CD4-positive, alpha-beta memory T cell (primary cell): ENCODE data around the gene FAM170A. TPM values are rescaled to one million over a fixed set of nuclear protein-coding genes. Genes with fewer than 3 reads are reported as not detected.

Experiments
- CTCF ChIA-PET: fragments of 350-600 bp; sonication (Branson Sonifier 250); formaldehyde crosslinking; loops from one replicate; lab custom pipeline; 2021; ENCODE audit warnings: inconsistent platforms; ENCODE audit not compliant: partially characterized antibody; lab: Charles Lee
- POLR2A ChIA-PET: fragments of 350-600 bp; sonication (Branson Sonifier 250); formaldehyde crosslinking; loops from one replicate; lab custom pipeline; 2021; ENCODE audit not compliant: partially characterized antibody; lab: Charles Lee
- DNase-seq, 5 donors: peaks; one replicate each; pipeline versions ENCODE4 v3.0.0 to v3.0.0-alpha.2; 2020 to 2022; ENCODE audit warnings: mixed read lengths in 1 of 5
- H3K27ac ChIP-seq: one replicate; pipeline ENCODE4 v1.7.0; 2013; ENCODE audit warnings: low read depth, low read length
- H3K27me3 ChIP-seq: 2 replicates; pipeline ENCODE4 v1.7.0; 2013; ENCODE audit warnings: mild to moderate bottlenecking, low read length, moderate library complexity; ENCODE audit not compliant: insufficient read depth
- H3K36me3 ChIP-seq: 2 replicates; pipeline ENCODE4 v1.7.0; 2013; ENCODE audit warnings: mild to moderate bottlenecking, low read length, moderate library complexity; ENCODE audit not compliant: insufficient read depth
- H3K4me1 ChIP-seq: 2 replicates; pipeline ENCODE4 v1.7.0; 2013; ENCODE audit warnings: mild to moderate bottlenecking, low read length, moderate library complexity; ENCODE audit not compliant: insufficient read depth
- H3K4me3 ChIP-seq, 2 donors: one replicate each; pipeline ENCODE4 v1.7.0; 2013; ENCODE audit warnings: low read length in 2 of 2, mild to moderate bottlenecking in 1 of 2
- H3K9me3 ChIP-seq, 2 donors: one replicate each; pipeline ENCODE4 v1.7.0; 2013; ENCODE audit warnings: low read length in 2 of 2, control low read depth in 1 of 2; ENCODE audit not compliant: control insufficient read depth in 1 of 2
- H3K27ac Mint-ChIP-seq, 7 donors: one replicate each; pipeline ENCODE4 v1.8.0; 2020 to 2021; ENCODE audit warnings: mixed read lengths in 7 of 7, mild to moderate bottlenecking in 6 of 7, inconsistent platforms in 3 of 7, moderate library complexity in 3 of 7
- H3K27me3 Mint-ChIP-seq, 2 donors: one replicate each; pipeline ENCODE4 v1.8.0; 2020 to 2021; ENCODE audit warnings: mixed read lengths in 2 of 2
- H3K36me3 Mint-ChIP-seq, 2 donors: one replicate each; pipeline ENCODE4 v1.8.0; 2020 to 2021; ENCODE audit warnings: mixed read lengths in 2 of 2, inconsistent platforms in 1 of 2, mild to moderate bottlenecking in 1 of 2
- H3K4me1 Mint-ChIP-seq, 4 donors: one replicate each; pipeline ENCODE4 v1.8.0; 2020 to 2021; ENCODE audit warnings: mixed read lengths in 4 of 4, mild to moderate bottlenecking in 1 of 4
- H3K4me3 Mint-ChIP-seq, 8 donors: one replicate each; pipeline ENCODE4 v1.8.0; 2020 to 2021; ENCODE audit warnings: mixed read lengths in 8 of 8, mild to moderate bottlenecking in 7 of 8, moderate library complexity in 6 of 8, inconsistent platforms in 3 of 8
- H3K9me3 Mint-ChIP-seq, 8 donors: one replicate each; pipeline ENCODE4 v1.8.0; 2020 to 2021; ENCODE audit warnings: mixed read lengths in 8 of 8, mild to moderate bottlenecking in 5 of 8, inconsistent platforms in 3 of 8, moderate library complexity in 1 of 8
- intact Hi-C: fragments of 100-400 bp; cut with micrococcal nuclease; formaldehyde crosslinking; loops from one replicate; pipeline ENCODE4 v1.15.1; 2023
- polyA plus RNA-seq, 2 donors: library from polyadenylated mRNA; unstranded; fragments of 300-500 nt; fragmentation: Illumina TruSeq; gene quantifications; one replicate each; pipeline ENCODE4 v1.2.3, GENCODE V29; 2021
- total RNA-seq, 2 experiments: library from RNA; stranded (reverse); gene quantifications; one replicate each; pipeline ENCODE4 v1.2.3, GENCODE V29; 2021

Gene FAM170A
- total and polyA plus RNA-seq, 4 experiments from 2014 or later, result not detected

GRCh38 chr5:119626086-119626485 is 3.3 kb upstream of the FAM170A start:
- Histone ChIP-seq H3K27ac (no peak overlapping the region), H3K36me3 (no peaks in the 10 kb centered on the region), H3K9me3 (no peaks in the 10 kb centered on the region), H3K4me1 (no peaks in the 10 kb centered on the region), H3K4me3 (no peak overlapping the region), H3K27me3 (no peaks in the 10 kb centered on the region)
- no peak for DNase-seq
- ChIA-PET POLR2A (no interaction called here), CTCF (no interaction called here)
- Mint-ChIP-seq H3K36me3 (no peaks in the 10 kb centered on the region), H3K27ac (no peak overlapping the region), H3K4me1 (no peaks in the 10 kb centered on the region), H3K4me3 (no peak overlapping the region), H3K27me3 (peaks cover 9 to 12% of the 10 kb centered on the region in 2 donors), H3K9me3 (peaks cover 0 to 15% (median 10%) of the 10 kb centered on the region in 8 donors)
- intact Hi-C loops, result no loop called here

- Mint-ChIP-seq H3K27ac (no peak overlapping the region), H3K27me3 (peaks cover 2 to 9% of the 10 kb centered on the region in 2 donors), H3K4me1 (no peaks in the 10 kb centered on the region), H3K36me3 (no peaks in the 10 kb centered on the region), H3K4me3 (no peak overlapping the region), H3K9me3 (peaks cover 0 to 3% (median 0%) of the 10 kb centered on the region in 8 donors)
- no peaks in the 10 kb centered on the region for H3K9me3 ChIP-seq
- no peaks in the 10 kb centered on the region for H3K36me3 ChIP-seq
- H3K27ac ChIP-seq, result no peak overlapping the region
- ChIA-PET CTCF (no interaction called here), POLR2A (no interaction called here)
- no peaks in the 10 kb centered on the region for H3K4me1 ChIP-seq
- intact Hi-C loops, result no loop called here
- no peaks in the 10 kb centered on the region for H3K27me3 ChIP-seq
- no peak overlapping the region for H3K4me3 ChIP-seq
- no peak for DNase-seq
Measured at GRCh38 chr5:119630752-119631440, 1.5 kb downstream of the FAM170A start.

DNA sequence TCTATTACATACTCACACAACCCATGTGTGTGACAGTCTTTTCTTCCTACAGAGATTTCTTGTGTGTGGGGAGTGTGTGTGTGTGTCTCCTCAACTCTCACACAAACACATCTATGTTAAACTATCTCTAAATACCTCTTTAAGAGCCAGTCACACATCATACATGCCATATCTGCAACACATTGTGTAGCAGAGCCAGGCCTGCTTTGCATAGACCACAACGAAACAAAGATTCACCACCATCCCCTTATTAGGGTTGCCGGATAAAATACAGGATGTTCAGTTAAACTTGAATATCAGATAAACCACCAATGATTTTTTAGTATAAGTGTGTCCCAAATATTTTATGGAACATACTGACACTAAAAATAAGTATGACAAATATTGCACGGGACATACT is 2.3 kb downstream of the FAM170A start:
- Mint-ChIP-seq H3K36me3 (no peaks in the 10 kb centered on the region), H3K27ac (no peak overlapping the region), H3K4me3 (no peak overlapping the region), H3K4me1 (no peaks in the 10 kb centered on the region), H3K9me3 (peaks cover 0 to 3% (median 0%) of the 10 kb centered on the region in 8 donors), H3K27me3 (peaks cover 2 to 6% of the 10 kb centered on the region in 2 donors)
- H3K9me3 ChIP-seq, result no peaks in the 10 kb centered on the region
- H3K4me3 ChIP-seq, result no peak overlapping the region
- no peaks in the 10 kb centered on the region for H3K27me3 ChIP-seq
- H3K4me1 ChIP-seq, result no peaks in the 10 kb centered on the region
- ChIA-PET CTCF (no interaction called here), POLR2A (no interaction called here)
- intact Hi-C loops, result no loop called here
- no peak overlapping the region for H3K27ac ChIP-seq
- no peaks in the 10 kb centered on the region for H3K36me3 ChIP-seq
- no peak for DNase-seq

DNA sequence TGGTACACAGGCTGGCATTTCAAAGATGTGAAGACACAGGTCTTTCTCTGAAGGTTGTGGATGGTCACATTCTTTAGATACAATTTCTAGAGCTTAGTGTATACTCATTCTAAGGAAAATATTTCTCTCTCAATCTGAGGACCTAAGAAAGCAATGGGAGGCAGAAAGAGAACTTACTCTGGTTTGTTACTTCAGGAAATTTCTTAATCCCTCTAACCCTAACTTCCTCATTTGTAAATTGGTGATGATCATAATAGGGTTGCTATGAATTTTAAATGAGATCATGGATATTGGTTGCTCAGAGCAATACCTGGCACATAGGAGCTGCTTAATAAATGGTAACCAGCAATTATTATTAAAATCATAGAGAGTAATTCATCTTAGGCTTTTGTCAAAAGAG is 22.1 kb downstream of the FAM170A start:
- H3K27me3 Mint-ChIP-seq, result peaks cover 1 to 2% of the 10 kb centered on the region in 2 donors
- H3K4me3 Mint-ChIP-seq, result no peak overlapping the region
- H3K27ac Mint-ChIP-seq, result no peak overlapping the region
- Histone ChIP-seq H3K4me3 (no peak overlapping the region), H3K4me1 (no peaks in the 10 kb centered on the region), H3K27me3 (no peaks in the 10 kb centered on the region), H3K9me3 (no peaks in the 10 kb centered on the region), H3K36me3 (no peaks in the 10 kb centered on the region), H3K27ac (no peak overlapping the region)
- POLR2A ChIA-PET, result no interaction called here
- intact Hi-C loops, result no loop called here
- CTCF ChIA-PET, result no interaction called here
- no peaks in the 10 kb centered on the region for H3K4me1 Mint-ChIP-seq
- no peak for DNase-seq
- H3K9me3 Mint-ChIP-seq, result peaks cover 0 to 4% (median 0%) of the 10 kb centered on the region in 8 donors
- H3K36me3 Mint-ChIP-seq, result no peaks in the 10 kb centered on the region

GRCh38 chr5:119655061-119655460 is 25.7 kb downstream of the FAM170A start:
- peaks cover 0 to 6% (median 0%) of the 10 kb centered on the region in 8 donors for H3K9me3 Mint-ChIP-seq

DNA sequence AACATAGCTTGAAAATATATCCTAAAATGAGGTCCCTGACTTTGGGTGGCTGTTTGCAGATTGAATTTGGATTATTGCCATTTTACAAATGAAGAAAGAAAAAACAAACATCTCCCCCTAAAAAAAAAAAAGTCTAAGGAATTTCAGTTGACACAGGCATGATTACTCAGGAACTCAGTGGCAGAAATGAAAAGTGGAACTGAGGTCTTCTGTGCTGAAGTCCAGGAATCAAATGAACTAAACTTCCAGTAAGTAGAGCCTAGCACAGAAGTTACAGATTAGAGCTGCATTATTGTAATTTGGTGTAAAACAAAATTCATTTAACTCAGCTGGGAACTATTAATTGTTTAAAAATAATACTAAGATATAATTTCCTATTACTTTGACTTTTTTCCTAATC is 26.7 kb downstream of the FAM170A start:
- ChIA-PET POLR2A (no interaction called here), CTCF (no interaction called here)
- intact Hi-C loops, result no loop called here

More at GRCh38 chr5:119655061-119655460, 25.7 kb downstream of the FAM170A start:
- no peaks in the 10 kb centered on the region for H3K4me1 ChIP-seq
- no peaks in the 10 kb centered on the region for H3K27me3 ChIP-seq
- no peak overlapping the region for H3K27ac ChIP-seq
- POLR2A ChIA-PET, result no interaction called here
- Mint-ChIP-seq H3K36me3 (no peaks in the 10 kb centered on the region), H3K27ac (no peak overlapping the region), H3K27me3 (peaks cover 0 to 2% of the 10 kb centered on the region in 2 donors), H3K4me3 (no peak overlapping the region), H3K4me1 (no peaks in the 10 kb centered on the region)
- CTCF ChIA-PET, result no interaction called here
- intact Hi-C loops, result no loop called here
- H3K36me3 ChIP-seq, result no peaks in the 10 kb centered on the region
- H3K9me3 ChIP-seq, result no peaks in the 10 kb centered on the region
- H3K4me3 ChIP-seq, result no peak overlapping the region
- DNase-seq, result no peak

DNA sequence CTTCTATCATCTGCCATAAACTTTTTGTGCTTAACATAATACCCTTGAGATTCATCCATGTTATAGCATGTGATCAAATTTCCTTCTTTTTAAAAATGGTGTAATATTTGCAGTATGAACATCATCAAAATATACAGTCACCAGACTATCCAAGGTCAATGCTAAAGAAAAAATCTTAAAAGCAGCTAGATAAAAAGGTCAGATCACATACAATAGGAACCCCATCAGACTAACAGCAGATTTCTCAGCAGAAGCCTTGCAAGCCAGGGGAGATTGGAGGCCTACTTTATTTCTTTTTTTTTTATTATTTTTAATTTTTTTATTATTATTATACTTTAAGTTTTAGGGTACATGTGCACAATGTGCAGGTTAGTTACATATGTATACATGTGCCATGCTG is 37.2 kb downstream of the FAM170A start:
- Mint-ChIP-seq H3K36me3 (no peaks in the 10 kb centered on the region), H3K4me1 (no peaks in the 10 kb centered on the region), H3K9me3 (peaks cover 2 to 33% (median 15%) of the 10 kb centered on the region in 8 donors), H3K4me3 (no peak overlapping the region), H3K27me3 (peaks cover 0 to 3% of the 10 kb centered on the region in 2 donors), H3K27ac (no peak overlapping the region)
- Histone ChIP-seq H3K4me1 (no peaks in the 10 kb centered on the region), H3K27me3 (no peaks in the 10 kb centered on the region), H3K4me3 (no peak overlapping the region), H3K36me3 (no peaks in the 10 kb centered on the region), H3K27ac (no peak overlapping the region), H3K9me3 (no peaks in the 10 kb centered on the region)
- CTCF ChIA-PET, result no interaction called here
- intact Hi-C loops, result no loop called here
- POLR2A ChIA-PET, result no interaction called here
- DNase-seq, result no peak

More for the DNA sequence above, 26.7 kb downstream of the FAM170A start:
- no peak overlapping the region for H3K4me3 ChIP-seq
- no peaks in the 10 kb centered on the region for H3K4me1 ChIP-seq
- Mint-ChIP-seq H3K27ac (no peak overlapping the region), H3K36me3 (no peaks in the 10 kb centered on the region), H3K27me3 (no peaks in the 10 kb centered on the region), H3K4me1 (no peaks in the 10 kb centered on the region), H3K4me3 (no peak overlapping the region), H3K9me3 (peaks cover 0 to 2% (median 0%) of the 10 kb centered on the region in 8 donors)
- no peaks in the 10 kb centered on the region for H3K9me3 ChIP-seq
- DNase-seq, result no peak
- H3K27ac ChIP-seq, result no peak overlapping the region
- H3K36me3 ChIP-seq, result no peaks in the 10 kb centered on the region
- no peaks in the 10 kb centered on the region for H3K27me3 ChIP-seq
